OCI-LY7 (cell line): ENCODE measurements around the gene GTSE1.

ENCODE experiments used
- EZH2phosphoT487 ChIP-seq: fragments of 200-600 bp; sonication (generic); IDR thresholded peaks from 2 replicates; pipeline ENCODE4 v1.6.1; 2018; ENCODE audit warnings: low read depth, borderline replicate concordance, mild to moderate bottlenecking, mixed run types, antibody characterized with exemption, low read length, moderate library complexity, mixed read lengths
- TF ChIP-seq, protein P1 (sequence below): fragments of 200-600 bp; sonication (generic); conservative IDR thresholded peaks from 2 replicates; pipeline ENCODE4 v1.5.1; 2014; ENCODE audit warnings: mild to moderate bottlenecking, antibody characterized with exemption, low read length, moderate library complexity, mixed read lengths

DNA sequence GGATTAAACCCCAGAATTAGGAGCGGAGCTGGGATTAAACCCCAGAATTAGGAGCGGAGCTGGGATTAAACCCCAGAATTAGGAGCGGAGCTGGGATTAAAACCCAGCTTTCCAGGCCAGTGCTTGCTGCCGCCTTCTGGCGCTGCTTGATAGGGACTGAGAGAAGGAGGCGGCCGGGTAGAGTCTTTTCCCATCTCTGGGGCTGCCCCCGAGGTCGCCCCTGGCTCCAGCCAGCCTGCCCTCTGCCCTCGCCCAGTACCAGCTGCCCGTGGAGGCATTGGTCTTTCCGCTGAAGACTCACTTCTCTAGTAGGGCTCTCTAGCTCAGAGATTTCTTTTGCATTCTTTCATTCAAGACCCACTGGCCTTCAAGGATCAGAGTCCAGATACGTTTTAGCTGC is 44.0 kb downstream of the GTSE1 start:
- TF ChIP-seq, protein P1, sequence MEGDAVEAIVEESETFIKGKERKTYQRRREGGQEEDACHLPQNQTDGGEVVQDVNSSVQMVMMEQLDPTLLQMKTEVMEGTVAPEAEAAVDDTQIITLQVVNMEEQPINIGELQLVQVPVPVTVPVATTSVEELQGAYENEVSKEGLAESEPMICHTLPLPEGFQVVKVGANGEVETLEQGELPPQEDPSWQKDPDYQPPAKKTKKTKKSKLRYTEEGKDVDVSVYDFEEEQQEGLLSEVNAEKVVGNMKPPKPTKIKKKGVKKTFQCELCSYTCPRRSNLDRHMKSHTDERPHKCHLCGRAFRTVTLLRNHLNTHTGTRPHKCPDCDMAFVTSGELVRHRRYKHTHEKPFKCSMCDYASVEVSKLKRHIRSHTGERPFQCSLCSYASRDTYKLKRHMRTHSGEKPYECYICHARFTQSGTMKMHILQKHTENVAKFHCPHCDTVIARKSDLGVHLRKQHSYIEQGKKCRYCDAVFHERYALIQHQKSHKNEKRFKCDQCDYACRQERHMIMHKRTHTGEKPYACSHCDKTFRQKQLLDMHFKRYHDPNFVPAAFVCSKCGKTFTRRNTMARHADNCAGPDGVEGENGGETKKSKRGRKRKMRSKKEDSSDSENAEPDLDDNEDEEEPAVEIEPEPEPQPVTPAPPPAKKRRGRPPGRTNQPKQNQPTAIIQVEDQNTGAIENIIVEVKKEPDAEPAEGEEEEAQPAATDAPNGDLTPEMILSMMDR: no peak
- TF ChIP-seq EZH2phosphoT487: no peak
